H1 (cell line): ENCODE measurements around the gene STK26. TPM values are rescaled to one million over a fixed set of nuclear protein-coding genes. Genes with fewer than 3 reads are reported as not detected.

Experiments used
- CTCF ChIA-PET: fragments of 300-600 bp; sonication (Branson Sonifier 250); formaldehyde crosslinking; loops from one replicate; lab custom pipeline; 2021; ENCODE audit not compliant: partially characterized antibody; lab: Charles Lee
- POLR2A ChIA-PET: fragments of 300-600 bp; sonication (Branson Sonifier 250); formaldehyde crosslinking; loops from one replicate; lab custom pipeline; 2021; ENCODE audit warnings: inconsistent platforms; ENCODE audit not compliant: partially characterized antibody; lab: Charles Lee
- DNase-seq, 2 experiments: peaks; one replicate each; pipeline versions ENCODE4 v3.0.0 to v3.0.0-alpha.2; 2010 to 2022; ENCODE audit warnings: low spot score in 2 of 2, low read depth in 1 of 2, mixed read lengths in 1 of 2
- FAIRE-seq: peaks from 2 replicates; lab custom pipeline; 2011; peaks lifted over from hg19 to GRCh38; lab: Jason Lieb, UNC
- H2AFZ ChIP-seq: 2 replicates; pipeline ENCODE4 v1.8.1; 2012; ENCODE audit warnings: low read length, inconsistent platforms
- H2AK5ac ChIP-seq: 2 replicates; pipeline ENCODE4 v1.6.1; 2013; ENCODE audit warnings: low read depth, low read length
- H2BK120ac ChIP-seq: replicated peaks from 2 replicates; pipeline ENCODE3; 2013; ENCODE audit warnings: low read depth, low read length, inconsistent platforms
- H2BK12ac ChIP-seq: 2 replicates; pipeline ENCODE4 v1.6.1; 2013; ENCODE audit warnings: low read depth, low read length
- H2BK15ac ChIP-seq: 2 replicates; pipeline ENCODE4 v1.6.1; 2013; ENCODE audit warnings: low read length
- H2BK20ac ChIP-seq: 2 replicates; pipeline ENCODE4 v1.6.1; 2013; ENCODE audit warnings: low read length
- H2BK5ac ChIP-seq: 2 replicates; pipeline ENCODE4 v1.6.1; 2013; ENCODE audit warnings: low read depth, low read length
- H3K14ac ChIP-seq: 2 replicates; pipeline ENCODE4 v1.6.1; 2013; ENCODE audit warnings: inconsistent platforms; ENCODE audit not compliant: insufficient read length
- H3K18ac ChIP-seq: 2 replicates; pipeline ENCODE4 v1.6.1; 2013; ENCODE audit warnings: low read length; ENCODE audit errors: extremely low read depth
- H3K23ac ChIP-seq: 2 replicates; pipeline ENCODE4 v1.6.1; 2013; ENCODE audit warnings: inconsistent platforms; ENCODE audit not compliant: insufficient read length
- H3K23me2 ChIP-seq: 2 replicates; pipeline ENCODE4 v1.6.1; 2013; ENCODE audit warnings: low read depth, low read length
- H3K27ac ChIP-seq: 2 replicates; pipeline ENCODE4 v1.6.1; 2011; ENCODE audit warnings: low read depth, low read length, inconsistent platforms
- H3K27me3 ChIP-seq, 4 experiments: replicated peaks in 1 of 4; 1 replicate in 1 of 4; 2 replicates in 3 of 4; pipeline versions ENCODE4 v1.6.1 to v1.8.1; 2011 to 2013; ENCODE audit warnings: low read length in 3 of 4, mild to moderate bottlenecking in 3 of 4, inconsistent platforms in 2 of 4, mixed read lengths in 2 of 4, moderate library complexity in 1 of 4; ENCODE audit not compliant: control insufficient read depth in 3 of 4, insufficient read depth in 3 of 4; ENCODE audit errors: extremely low read depth in 1 of 4
- H3K36me3 ChIP-seq, 4 experiments: 2 replicates each; pipeline versions ENCODE4 v1.6.1 to v1.8.1; 2011 to 2013; ENCODE audit warnings: mild to moderate bottlenecking in 4 of 4, low read length in 3 of 4, moderate library complexity in 2 of 4, control low read depth in 1 of 4, inconsistent platforms in 1 of 4; ENCODE audit not compliant: insufficient read depth in 4 of 4, control insufficient read depth in 2 of 4
- H3K4ac ChIP-seq: replicated peaks from 2 replicates; pipeline ENCODE3; 2013; ENCODE audit warnings: low read length, low read depth, mixed read lengths, inconsistent platforms; ENCODE audit not compliant: insufficient read length
- H3K4me1 ChIP-seq, 4 experiments: replicated peaks in 1 of 4; 1 replicate in 1 of 4; 2 replicates in 3 of 4; pipeline versions ENCODE4 v1.6.1 to v1.8.1; 2011 to 2013; ENCODE audit warnings: low read length in 3 of 4, inconsistent platforms in 2 of 4, mixed read lengths in 1 of 4; ENCODE audit not compliant: insufficient read depth in 4 of 4, control insufficient read depth in 3 of 4
- H3K4me2 ChIP-seq, 2 experiments: 2 replicates each; pipeline versions ENCODE4 v1.6.1 to v1.8.1; 2011 to 2013; ENCODE audit warnings: low read depth in 2 of 2, low read length in 2 of 2, control low read depth in 1 of 2, inconsistent platforms in 1 of 2, mild to moderate bottlenecking in 1 of 2; ENCODE audit not compliant: insufficient read depth in 1 of 2
- H3K4me3 ChIP-seq, 4 experiments: fragments of 200-600, 300-600 bp in 1 of 4; sonication (generic), shearing (Covaris generic), sonication (Bioruptor Twin) in 1 of 4; 2 replicates each; pipeline versions ENCODE4 v1.5.1 to v1.8.1; 2011 to 2016; ENCODE audit warnings: low read length in 4 of 4, low read depth in 3 of 4, control low read depth in 2 of 4, inconsistent platforms in 2 of 4, mild to moderate bottlenecking in 2 of 4, mixed read lengths in 1 of 4, moderate library complexity in 1 of 4; ENCODE audit not compliant: insufficient read depth in 2 of 4; ENCODE audit errors: extremely low read depth in 1 of 4
- H3K56ac ChIP-seq: replicated peaks from 2 replicates; pipeline ENCODE3; 2013; ENCODE audit warnings: low read depth, mild to moderate bottlenecking, mixed read lengths, low read length, inconsistent platforms; ENCODE audit not compliant: insufficient read length
- H3K79me1 ChIP-seq: 2 replicates; pipeline ENCODE4 v1.6.1; 2013; ENCODE audit warnings: low read depth, low read length, control low read depth
- H3K79me2 ChIP-seq, 2 experiments: 2 replicates each; pipeline versions ENCODE4 v1.6.1 to v1.8.1; 2012 to 2013; ENCODE audit warnings: low read length in 2 of 2, mild to moderate bottlenecking in 2 of 2, inconsistent platforms in 1 of 2; ENCODE audit not compliant: insufficient read depth in 2 of 2, control insufficient read depth in 1 of 2
- H3K9ac ChIP-seq, 4 experiments: replicated peaks in 1 of 4; 1 replicate in 1 of 4; 2 replicates in 3 of 4; pipeline versions ENCODE4 v1.6.1 to v1.8.1; 2011 to 2013; ENCODE audit warnings: low read depth in 3 of 4, low read length in 3 of 4, control low read depth in 2 of 4, mild to moderate bottlenecking in 2 of 4, moderate library complexity in 2 of 4, inconsistent platforms in 1 of 4; ENCODE audit errors: extremely low read depth in 1 of 4
- H3K9me3 ChIP-seq, 2 experiments: 2 replicates each; pipeline versions ENCODE4 v1.6.1 to v1.8.1; 2012 to 2013; ENCODE audit warnings: mild to moderate bottlenecking in 2 of 2, moderate library complexity in 2 of 2, control low read depth in 1 of 2, inconsistent platforms in 1 of 2, low read depth in 1 of 2, low read length in 1 of 2, mixed read lengths in 1 of 2; ENCODE audit not compliant: insufficient read depth in 2 of 2
- H4K20me1 ChIP-seq, 2 experiments: replicated peaks in 1 of 2; 2 replicates each; pipeline versions ENCODE3 to v1.8.1; 2011 to 2013; ENCODE audit warnings: inconsistent platforms in 2 of 2, low read length in 2 of 2, mild to moderate bottlenecking in 1 of 2; ENCODE audit not compliant: insufficient read depth in 2 of 2, control insufficient read depth in 1 of 2
- H4K5ac ChIP-seq: 2 replicates; pipeline ENCODE4 v1.6.1; 2013; ENCODE audit warnings: low read length, low read depth, mixed read lengths, inconsistent platforms; ENCODE audit not compliant: insufficient read length
- H4K8ac ChIP-seq: 2 replicates; pipeline ENCODE4 v1.8.0; 2013; ENCODE audit warnings: mild to moderate bottlenecking, moderate library complexity, low read length, inconsistent platforms; ENCODE audit not compliant: insufficient read depth; ENCODE audit errors: extremely low read depth
- H4K91ac ChIP-seq: replicated peaks from 2 replicates; pipeline ENCODE3; 2013; ENCODE audit warnings: low read length, mixed read lengths, inconsistent platforms; ENCODE audit not compliant: insufficient read length
- ASH2L ChIP-seq: fragments of 200-600, 300-600 bp; sonication (generic); IDR thresholded peaks from one replicate; pipeline ENCODE4 v1.7.1; 2017; ENCODE audit warnings: low read length
- BACH1 ChIP-seq: IDR thresholded peaks from 2 replicates; pipeline ENCODE4 v1.6.1; 2012; ENCODE audit warnings: low read length, improper control_type of control experiment
- BRCA1 ChIP-seq: IDR thresholded peaks from 2 replicates; pipeline ENCODE4 v1.6.1; 2012; ENCODE audit warnings: low read depth, low read length, improper control_type of control experiment
- CBX5 ChIP-seq: fragments of 300-800, 300-1000 bp; sonication (generic); IDR thresholded peaks from 2 replicates; pipeline ENCODE4 v1.7.1; 2016; ENCODE audit warnings: antibody characterized with exemption, low read length, low read depth
- CTBP2 ChIP-seq: IDR thresholded peaks from 2 replicates; pipeline ENCODE4 v1.7.0; 2011; ENCODE audit warnings: borderline replicate concordance, mild to moderate bottlenecking, moderate library complexity, mixed read lengths, low read length; ENCODE audit not compliant: insufficient read depth, insufficient read length
- EP300 ChIP-seq, 2 experiments: IDR thresholded peaks; 1 replicate in 1 of 2; 2 replicates in 1 of 2; pipeline ENCODE4 v1.6.1; 2011 to 2012; ENCODE audit warnings: low read depth in 2 of 2, low read length in 2 of 2, mild to moderate bottlenecking in 2 of 2, borderline replicate concordance in 1 of 2, inconsistent platforms in 1 of 2, moderate library complexity in 1 of 2
- HDAC6 ChIP-seq: IDR thresholded peaks from one replicate; pipeline ENCODE4 v1.7.1; 2012; ENCODE audit warnings: low read depth, mild to moderate bottlenecking, inconsistent platforms, low read length, moderate library complexity
- KDM1A ChIP-seq: fragments of 200-600, 300-600 bp; sonication (generic); IDR thresholded peaks from 2 replicates; pipeline ENCODE4 v1.7.1; 2016; ENCODE audit warnings: mild to moderate bottlenecking, low read length, borderline replicate concordance
- MAFK ChIP-seq: IDR thresholded peaks from 2 replicates; pipeline ENCODE4 v1.6.1; 2012; ENCODE audit warnings: low read depth, mild to moderate bottlenecking, improper control_type of control experiment, low read length
- NANOG ChIP-seq: IDR thresholded peaks from 2 replicates; pipeline ENCODE4 v1.6.1; 2011; ENCODE audit warnings: low read length, low read depth, mild to moderate bottlenecking, inconsistent platforms; ENCODE audit not compliant: insufficient read depth, poor library complexity, severe bottlenecking
- POU5F1 ChIP-seq: IDR thresholded peaks from 2 replicates; pipeline ENCODE4 v1.6.1; 2011; ENCODE audit warnings: low read depth, mild to moderate bottlenecking, low read length, moderate library complexity
- RBBP5 ChIP-seq: IDR thresholded peaks from 2 replicates; pipeline ENCODE4 v1.7.1; 2012; ENCODE audit warnings: low read depth, mild to moderate bottlenecking, inconsistent platforms, low read length, moderate library complexity, borderline replicate concordance
- SP4 ChIP-seq: IDR thresholded peaks from 2 replicates; pipeline ENCODE4 v1.6.1; 2012; ENCODE audit warnings: low read length, inconsistent platforms
- WGBS, 2 experiments: shearing (Covaris generic) in 1 of 2; methylation state at CpG; one replicate each; pipeline versions ENCODE4 v1.1.6 to v1.1.7; 2013 to 2015; ENCODE audit warnings: low lambda C conversion rate in 2 of 2, mixed read lengths in 2 of 2, inconsistent platforms in 1 of 2, low coverage in 1 of 2, missing lambda C conversion rate in 1 of 2; ENCODE audit not compliant: insufficient replicate concordance in 2 of 2, insufficient coverage in 1 of 2, insufficient read length in 1 of 2; ENCODE audit errors: extremely low coverage in 1 of 2, missing lambda C conversion rate in 1 of 2; 5-methylcytosine and 5-hydroxymethylcytosine counted together
- polyA plus RNA-seq, 7 experiments: library from polyadenylated mRNA; depleted of rRNA in 3 of 7; stranded (reverse) in 5 of 7; unstranded in 2 of 7; fragments of >200 nt in 5 of 7; fragments of 200-250 nt in 2 of 7; gene quantifications; 1 replicate in 5 of 7; 2 replicates in 1 of 7; 4 replicates in 1 of 7; pipeline versions ENCODE4 v1.2.1 to v1.2.3, GENCODE V29; 2011 to 2013; ENCODE audit warnings: missing spikeins in 2 of 7, mixed read lengths in 2 of 7
- total RNA-seq: library from RNA; stranded (reverse); fragmentation: NEBNext Ultra II Directional; extraction: Animal tissue kit (Norgen Biotek cat#: 25700); gene quantifications from 2 replicates; pipeline ENCODE4 v1.2.1, GENCODE V29; 2021
- TF ChIP-seq, protein P1 (sequence below): IDR thresholded peaks from 2 replicates; pipeline ENCODE4 v1.6.1; 2011; ENCODE audit warnings: low read length, improper control_type of control experiment

Gene STK26
- total and polyA plus RNA-seq, 2 of the 8 experiments (the other 6 are each of a cell fraction or from before 2014, with no cell fraction given): 24.2 to 98.2 TPM

- Histone ChIP-seq H3K14ac (no peak overlapping the region), H2AFZ (no peak overlapping the region), H4K8ac (no peak overlapping the region), H3K9me3 (no peaks in the 10 kb centered on the region), H2BK15ac (no peak overlapping the region), H3K4me1 (peaks cover 0 to 5% (median 2%) of the 10 kb centered on the region in 4 experiments; a peak in 3 of 7 replicates), H3K56ac (no peak overlapping the region), H2BK120ac (no peak overlapping the region), H3K23me2 (no peaks in the 10 kb centered on the region), H3K79me2 (no peaks in the 10 kb centered on the region), H2BK12ac (no peak overlapping the region), H3K27me3 (no peaks in the 10 kb centered on the region), H3K27ac (no peak overlapping the region), H4K20me1 (no peaks in the 10 kb centered on the region), H3K18ac (no peak overlapping the region), H2BK20ac (no peak overlapping the region), H3K4ac (no peak overlapping the region), H4K91ac (no peak overlapping the region), H3K4me3 (no peak overlapping the region), H3K4me2 (no peak overlapping the region), H3K23ac (no peak overlapping the region), H2AK5ac (no peak overlapping the region), H3K9ac (no peak overlapping the region), H3K36me3 (no peaks in the 10 kb centered on the region), H3K79me1 (no peaks in the 10 kb centered on the region), H2BK5ac (no peak overlapping the region), H4K5ac (no peak overlapping the region)
- POLR2A ChIA-PET: no interaction called here
- 86% methylated on average over 3 of the region's 3 CpGs; no CpG with 5 or more reads in 1 of the 2 experiments for WGBS, 2 experiments
- DNase-seq (no peak), FAIRE-seq (no peak)
- CTCF ChIA-PET: no interaction called here
- TF ChIP-seq KDM1A (no peak), CTBP2 (no peak), EP300 (IDR thresholded peaks at IDR 0.05; ENCODE audit: borderline replicate concordance in 1 of 2, low read depth in 2 of 2, low read length in 2 of 2) (no peak), CBX5 (no peak), MAFK (no peak), BACH1 (no peak), SP4 (no peak), RBBP5 (no peak), NANOG (no peak), ASH2L (no peak), HDAC6 (no peak), POU5F1 (no peak), BRCA1 (no peak)
- TF ChIP-seq, protein P1, sequence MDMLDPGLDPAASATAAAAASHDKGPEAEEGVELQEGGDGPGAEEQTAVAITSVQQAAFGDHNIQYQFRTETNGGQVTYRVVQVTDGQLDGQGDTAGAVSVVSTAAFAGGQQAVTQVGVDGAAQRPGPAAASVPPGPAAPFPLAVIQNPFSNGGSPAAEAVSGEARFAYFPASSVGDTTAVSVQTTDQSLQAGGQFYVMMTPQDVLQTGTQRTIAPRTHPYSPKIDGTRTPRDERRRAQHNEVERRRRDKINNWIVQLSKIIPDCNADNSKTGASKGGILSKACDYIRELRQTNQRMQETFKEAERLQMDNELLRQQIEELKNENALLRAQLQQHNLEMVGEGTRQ: no peak
These were observed 45.5 kb upstream of the STK26 start for GRCh38 chrX:131977619-131978018.
